ENCODE results near the gene TIMM13.
A peak's percentile ranks its signal among the peaks of the same experiment; 100 is the strongest.

The TIMM13 gene

DNA sequence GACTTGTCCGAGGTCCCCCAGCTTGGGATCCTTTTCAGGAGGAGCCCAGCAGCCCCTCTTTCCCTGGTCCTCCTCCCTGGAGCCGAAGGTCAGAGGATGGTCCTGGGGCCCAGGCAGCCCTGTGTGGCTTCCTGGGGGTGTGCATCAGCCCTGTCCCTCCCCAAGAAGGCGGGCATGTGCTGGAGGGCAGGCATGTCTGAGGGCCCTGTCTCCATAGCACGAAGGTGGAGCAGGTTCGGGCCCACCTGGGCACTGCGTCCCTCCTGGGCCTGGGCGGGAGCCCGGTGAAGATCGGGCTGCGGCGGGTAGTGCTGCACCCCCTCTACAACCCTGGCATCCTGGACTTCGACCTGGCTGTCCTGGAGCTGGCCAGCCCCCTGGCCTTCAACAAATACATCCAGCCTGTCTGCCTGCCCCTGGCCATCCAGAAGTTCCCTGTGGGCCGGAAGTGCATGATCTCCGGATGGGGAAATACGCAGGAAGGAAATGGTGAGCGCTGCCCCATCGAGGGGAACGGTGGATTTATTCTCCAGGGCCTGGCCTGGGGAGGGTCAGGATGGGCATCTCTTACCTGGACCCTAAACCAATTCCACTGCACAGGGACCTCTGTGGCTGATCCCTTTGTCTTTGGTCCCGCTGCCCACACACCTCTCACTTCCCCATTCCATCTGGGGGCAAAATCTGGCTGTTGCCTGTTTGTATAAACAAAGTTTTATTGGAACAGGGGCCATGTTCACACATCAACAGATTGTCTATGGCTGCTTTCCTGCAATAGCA is 10.9 kb downstream of the TIMM13 start:
- TF ChIP-seq CTCF (IDR thresholded peaks at IDR 0.05; ENCODE audit: insufficient read depth, low read length) (no peak), SPI1 (IDR thresholded peaks at IDR 0.05; ENCODE audit: borderline replicate concordance, low read depth) (peak; percentile 78), POLR2AphosphoS5 (IDR thresholded peaks at IDR 0.05; ENCODE audit: low read depth) (peak; percentile 64)
- H3K27me3 ChIP-seq (ENCODE audit: insufficient read depth, poor library complexity, severe bottlenecking) = no peaks in the 10 kb centered on the region
- H3K27ac ChIP-seq (replicated peaks) = no peak overlapping the region; the same call in 1 of the 2 replicates
- DNase-seq (ENCODE audit: low read depth in 1 of 2, low spot score in 1 of 2) = no peak
- no peak overlapping the region for H3K4me3 ChIP-seq (replicated peaks; ENCODE audit: insufficient read depth, low read length)

DNA sequence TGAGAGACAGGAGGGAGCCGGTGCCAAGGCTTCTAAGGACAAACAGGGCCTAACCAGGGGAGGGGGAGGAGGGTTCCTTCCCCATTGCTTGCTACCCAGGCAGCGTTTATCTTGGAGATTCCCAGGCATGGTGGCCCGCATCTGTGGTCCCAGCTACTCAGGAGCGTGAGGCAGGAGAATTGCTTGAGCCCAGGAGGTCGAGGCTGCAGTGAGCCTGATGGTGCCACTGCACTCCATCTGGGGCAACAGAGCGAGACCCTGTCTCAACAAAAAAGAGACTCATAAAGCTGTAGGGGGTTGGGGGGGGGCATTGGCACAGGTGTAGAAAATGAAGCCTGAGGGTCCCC is 11.4 kb downstream of the TIMM13 start:
- TF ChIP-seq SPI1 (IDR thresholded peaks at IDR 0.05; ENCODE audit: borderline replicate concordance, low read depth) = no peak
- 0 out of 2 replicates have a peak, but pooled peaks have one; percentile 28 for TF ChIP-seq POLR2AphosphoS5 (IDR thresholded peaks at IDR 0.05; ENCODE audit: low read depth)
- no peak for DNase-seq (ENCODE audit: low read depth in 1 of 2, low spot score in 1 of 2)
- no peak overlapping the region; the same call in 1 of the 2 replicates for H3K27ac ChIP-seq (replicated peaks)

DNA sequence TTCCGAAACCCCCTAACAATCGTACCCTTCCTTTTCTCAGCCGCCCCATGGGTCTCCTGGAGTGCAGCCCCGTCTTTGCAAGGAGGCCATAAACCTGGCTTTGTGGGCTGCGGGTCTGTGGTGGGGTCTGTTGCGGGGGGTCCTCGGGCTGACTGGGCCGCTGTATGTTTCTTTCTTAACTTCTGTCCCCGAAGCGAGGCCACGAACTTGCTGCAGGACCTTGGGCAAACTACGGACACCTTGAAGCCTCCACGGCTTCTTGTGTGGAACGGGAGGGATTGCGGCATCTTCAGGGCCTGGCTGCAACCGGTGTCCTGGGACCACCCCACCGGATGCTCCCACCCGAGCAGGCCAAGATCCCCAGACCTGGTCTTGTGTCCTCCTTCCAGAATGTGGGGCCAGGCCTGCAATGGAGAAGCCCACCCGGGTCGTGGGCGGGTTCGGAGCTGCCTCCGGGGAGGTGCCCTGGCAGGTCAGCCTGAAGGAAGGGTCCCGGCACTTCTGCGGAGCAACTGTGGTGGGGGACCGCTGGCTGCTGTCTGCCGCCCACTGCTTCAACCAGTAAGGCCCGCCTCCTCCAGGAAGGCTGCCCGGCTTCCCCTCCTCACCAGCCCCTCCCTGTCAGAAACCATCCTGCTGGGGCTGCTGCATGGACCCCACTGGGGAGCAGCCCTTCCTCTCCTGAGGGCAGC is 12.0 kb downstream of the TIMM13 start:
- no peak overlapping the region for H3K4me3 ChIP-seq (replicated peaks; ENCODE audit: insufficient read depth, low read length)
- TF ChIP-seq GABPA (IDR thresholded peaks at IDR 0.05; ENCODE audit: low read depth) (no peak), CTCF (IDR thresholded peaks at IDR 0.05; ENCODE audit: insufficient read depth, low read length) (no peak), SPI1 (IDR thresholded peaks at IDR 0.05; ENCODE audit: borderline replicate concordance, low read depth) (no peak)
- no peak overlapping the region for H3K27ac ChIP-seq (replicated peaks)
- H3K27me3 ChIP-seq (ENCODE audit: insufficient read depth, poor library complexity, severe bottlenecking) = no peaks in the 10 kb centered on the region
- DNase-seq (ENCODE audit: low read depth in 1 of 2, low spot score in 1 of 2) = no peak

More for the DNA sequence above, 11.4 kb downstream of the TIMM13 start:
- Histone ChIP-seq H3K27me3 (ENCODE audit: insufficient read depth, poor library complexity, severe bottlenecking) (no peaks in the 10 kb centered on the region), H3K4me3 (replicated peaks; ENCODE audit: insufficient read depth, low read length) (no peak overlapping the region)

DNA sequence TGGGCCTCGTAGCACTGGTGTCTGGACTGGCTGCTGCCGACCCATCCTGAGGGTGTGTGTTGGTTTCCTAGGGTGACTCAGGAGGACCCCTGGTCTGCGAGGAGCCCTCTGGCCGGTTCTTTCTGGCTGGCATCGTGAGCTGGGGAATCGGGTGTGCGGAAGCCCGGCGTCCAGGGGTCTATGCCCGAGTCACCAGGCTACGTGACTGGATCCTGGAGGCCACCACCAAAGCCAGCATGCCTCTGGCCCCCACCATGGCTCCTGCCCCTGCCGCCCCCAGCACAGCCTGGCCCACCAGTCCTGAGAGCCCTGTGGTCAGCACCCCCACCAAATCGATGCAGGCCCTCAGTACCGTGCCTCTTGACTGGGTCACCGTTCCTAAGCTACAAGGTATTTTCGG is 13.8 kb downstream of the TIMM13 start:
- no peak for TF ChIP-seq CTCF (IDR thresholded peaks at IDR 0.05; ENCODE audit: insufficient read depth, low read length)
- TF ChIP-seq SPI1 (IDR thresholded peaks at IDR 0.05; ENCODE audit: borderline replicate concordance, low read depth) = no peak
- peak; percentile 42; the same call in 1 of the 2 replicates for TF ChIP-seq POLR2AphosphoS5 (IDR thresholded peaks at IDR 0.05; ENCODE audit: low read depth)
- no peak for TF ChIP-seq GABPA (IDR thresholded peaks at IDR 0.05; ENCODE audit: low read depth)
- Histone ChIP-seq H3K27me3 (ENCODE audit: insufficient read depth, poor library complexity, severe bottlenecking) (no peaks in the 10 kb centered on the region), H3K27ac (replicated peaks) (no peak overlapping the region), H3K4me3 (replicated peaks; ENCODE audit: insufficient read depth, low read length) (no peak overlapping the region)
- no peak for DNase-seq (ENCODE audit: low read depth in 1 of 2, low spot score in 1 of 2)

GRCh38 chr19:2413159-2413558 is 14.2 kb downstream of the TIMM13 start:
- DNase-seq (ENCODE audit: low read depth in 1 of 2, low spot score in 1 of 2) = no peak
- H3K4me3 ChIP-seq (replicated peaks; ENCODE audit: insufficient read depth, low read length) = no peak overlapping the region
- TF ChIP-seq SPI1 (IDR thresholded peaks at IDR 0.05; ENCODE audit: borderline replicate concordance, low read depth) (no peak), GABPA (IDR thresholded peaks at IDR 0.05; ENCODE audit: low read depth) (no peak), CTCF (IDR thresholded peaks at IDR 0.05; ENCODE audit: insufficient read depth, low read length) (no peak)
- H3K27ac ChIP-seq (replicated peaks) = no peak overlapping the region
- H3K27me3 ChIP-seq (ENCODE audit: insufficient read depth, poor library complexity, severe bottlenecking) = no peaks in the 10 kb centered on the region
